C4-2B (cell line): Measurements from ENCODE around the gene GABBR1.

Experiments used
- ZFX ChIP-seq: fragments of 450-650 bp; IDR thresholded peaks from 2 replicates; pipeline ENCODE4 v1.6.1; 2017
- TF ChIP-seq, protein P1 (sequence below): fragments of 450-650 bp; conservative IDR thresholded peaks from 2 replicates; pipeline ENCODE4 v1.5.1; 2017; ENCODE audit warnings: mild to moderate bottlenecking

DNA sequence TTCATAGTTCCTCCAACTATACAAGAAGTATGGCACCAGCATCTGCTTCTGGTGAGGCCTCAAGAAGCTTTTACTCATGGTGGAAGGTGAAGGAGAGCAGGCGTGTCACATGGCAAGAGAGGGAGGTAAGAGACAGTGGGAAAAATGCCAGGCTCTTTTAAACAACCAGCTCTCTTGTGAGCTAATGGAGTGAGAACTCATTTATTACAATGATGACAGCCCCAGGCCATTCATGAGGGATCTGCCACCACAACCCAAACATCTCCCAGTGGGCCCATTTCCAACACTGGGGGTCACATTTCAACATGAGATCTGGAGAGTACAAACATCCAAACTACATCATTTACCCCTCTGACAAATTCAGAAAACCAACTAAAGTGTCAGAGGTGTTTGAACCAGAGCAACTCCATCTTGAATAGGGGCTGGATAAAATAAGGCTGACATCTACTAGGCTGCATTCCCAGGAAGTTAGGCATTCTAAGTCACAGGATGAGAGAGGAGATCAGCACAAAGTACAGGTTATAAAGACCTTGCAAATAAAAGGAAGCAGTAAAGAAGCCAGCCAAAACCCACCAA lies 71.3 kb downstream of the GABBR1 start:
- TF ChIP-seq, protein P1, sequence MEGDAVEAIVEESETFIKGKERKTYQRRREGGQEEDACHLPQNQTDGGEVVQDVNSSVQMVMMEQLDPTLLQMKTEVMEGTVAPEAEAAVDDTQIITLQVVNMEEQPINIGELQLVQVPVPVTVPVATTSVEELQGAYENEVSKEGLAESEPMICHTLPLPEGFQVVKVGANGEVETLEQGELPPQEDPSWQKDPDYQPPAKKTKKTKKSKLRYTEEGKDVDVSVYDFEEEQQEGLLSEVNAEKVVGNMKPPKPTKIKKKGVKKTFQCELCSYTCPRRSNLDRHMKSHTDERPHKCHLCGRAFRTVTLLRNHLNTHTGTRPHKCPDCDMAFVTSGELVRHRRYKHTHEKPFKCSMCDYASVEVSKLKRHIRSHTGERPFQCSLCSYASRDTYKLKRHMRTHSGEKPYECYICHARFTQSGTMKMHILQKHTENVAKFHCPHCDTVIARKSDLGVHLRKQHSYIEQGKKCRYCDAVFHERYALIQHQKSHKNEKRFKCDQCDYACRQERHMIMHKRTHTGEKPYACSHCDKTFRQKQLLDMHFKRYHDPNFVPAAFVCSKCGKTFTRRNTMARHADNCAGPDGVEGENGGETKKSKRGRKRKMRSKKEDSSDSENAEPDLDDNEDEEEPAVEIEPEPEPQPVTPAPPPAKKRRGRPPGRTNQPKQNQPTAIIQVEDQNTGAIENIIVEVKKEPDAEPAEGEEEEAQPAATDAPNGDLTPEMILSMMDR = no peak
- TF ChIP-seq ZFX = no peak
